ENCODE results near the gene PROM2. TPM values are rescaled to one million over a fixed set of nuclear protein-coding genes. Genes with fewer than 3 reads are reported as not detected.

The PROM2 gene
- total and polyA plus RNA-seq, 2 experiments from 2014 or later, result 2.1 to 2.2 TPM

- TF ChIP-seq EZH2 (IDR thresholded peaks at IDR 0.05; ENCODE audit: low read depth, unreplicated experiment), result no peak
- no peak for TF ChIP-seq STAT1 (IDR thresholded peaks at IDR 0.05; ENCODE audit: unreplicated experiment)
- no peak for TF ChIP-seq REST (IDR thresholded peaks at IDR 0.05; ENCODE audit: unreplicated experiment)
- TF ChIP-seq CREB1 (CRISPR knock-in tag; IDR thresholded peaks at IDR 0.05; ENCODE audit: low read depth), result no peak
- TF ChIP-seq JUNB (IDR thresholded peaks at IDR 0.05; ENCODE audit: unreplicated experiment), result no peak
- TF ChIP-seq POLR2AphosphoS5 (IDR thresholded peaks at IDR 0.05; ENCODE audit: low read depth), result no peak
- no peak for TF ChIP-seq ZNF114 (CRISPR knock-in tag; IDR thresholded peaks at IDR 0.05)
Measured at GRCh38 chr2:95270541-95271081, 3.6 kb upstream of the PROM2 start (continued).

GRCh38 chr2:95271381-95271971 lies 2.8 kb upstream of the PROM2 start:
- Histone ChIP-seq H3K4me2 (no peak overlapping the region), H3F3A (replicated peaks; ENCODE audit: low read depth) (no peaks in the 10 kb centered on the region)
- TF ChIP-seq CREB1 (CRISPR knock-in tag; IDR thresholded peaks at IDR 0.05; ENCODE audit: low read depth) (no peak), ZNF114 (CRISPR knock-in tag; IDR thresholded peaks at IDR 0.05) (no peak), EZH2phosphoT487 (IDR thresholded peaks at IDR 0.05; ENCODE audit: unreplicated experiment) (no peak), ZNF331 (CRISPR knock-in tag; IDR thresholded peaks at IDR 0.05; ENCODE audit: low read depth) (no peak), ZNF462 (CRISPR knock-in tag; IDR thresholded peaks at IDR 0.05) (no peak), STAT1 (IDR thresholded peaks at IDR 0.05; ENCODE audit: unreplicated experiment) (no peak)
- TF ChIP-seq, protein P1, sequence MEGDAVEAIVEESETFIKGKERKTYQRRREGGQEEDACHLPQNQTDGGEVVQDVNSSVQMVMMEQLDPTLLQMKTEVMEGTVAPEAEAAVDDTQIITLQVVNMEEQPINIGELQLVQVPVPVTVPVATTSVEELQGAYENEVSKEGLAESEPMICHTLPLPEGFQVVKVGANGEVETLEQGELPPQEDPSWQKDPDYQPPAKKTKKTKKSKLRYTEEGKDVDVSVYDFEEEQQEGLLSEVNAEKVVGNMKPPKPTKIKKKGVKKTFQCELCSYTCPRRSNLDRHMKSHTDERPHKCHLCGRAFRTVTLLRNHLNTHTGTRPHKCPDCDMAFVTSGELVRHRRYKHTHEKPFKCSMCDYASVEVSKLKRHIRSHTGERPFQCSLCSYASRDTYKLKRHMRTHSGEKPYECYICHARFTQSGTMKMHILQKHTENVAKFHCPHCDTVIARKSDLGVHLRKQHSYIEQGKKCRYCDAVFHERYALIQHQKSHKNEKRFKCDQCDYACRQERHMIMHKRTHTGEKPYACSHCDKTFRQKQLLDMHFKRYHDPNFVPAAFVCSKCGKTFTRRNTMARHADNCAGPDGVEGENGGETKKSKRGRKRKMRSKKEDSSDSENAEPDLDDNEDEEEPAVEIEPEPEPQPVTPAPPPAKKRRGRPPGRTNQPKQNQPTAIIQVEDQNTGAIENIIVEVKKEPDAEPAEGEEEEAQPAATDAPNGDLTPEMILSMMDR (conservative IDR thresholded peaks at IDR 0.05; ENCODE audit: low read depth in 2 of 2), result no peak

More at GRCh38 chr2:95271381-95271971, 2.8 kb upstream of the PROM2 start:
- Mint-ChIP-seq H3K27ac (no peak overlapping the region), H3K36me3 (ENCODE audit: low read depth) (no peaks in the 10 kb centered on the region; the same call in 2 of the 3 replicates), H3K4me1 (peaks cover 24% of the 10 kb centered on the region; the same call in 2 of the 3 replicates), H3K4me3 (no peak overlapping the region), H3K27me3 (ENCODE audit: insufficient read depth, low read depth, poor library complexity) (peaks cover 23% of the 10 kb centered on the region), H3K9me3 (no peaks in the 10 kb centered on the region; the same call in 2 of the 3 replicates)
- H3K4me3 ChIP-seq, result no peak overlapping the region
- no peaks in the 10 kb centered on the region for H3K36me3 ChIP-seq (ENCODE audit: insufficient read depth)
- H4K20me1 ChIP-seq (replicated peaks; ENCODE audit: insufficient read depth), result no peaks in the 10 kb centered on the region
- ATAC-seq (no peak), DNase-seq (ENCODE audit: low spot score) (no peak)
- peaks cover 8% of the 10 kb centered on the region for H3K4me1 ChIP-seq (ENCODE audit: insufficient read depth)
- no peak overlapping the region for H2AFZ ChIP-seq
- H3K79me2 ChIP-seq (replicated peaks; ENCODE audit: insufficient read depth), result no peaks in the 10 kb centered on the region
- no peak overlapping the region for H3K27ac ChIP-seq (ENCODE audit: low read depth)
- H3K27me3 ChIP-seq (ENCODE audit: insufficient read depth), result no peaks in the 10 kb centered on the region
- H3K9me2 ChIP-seq (ENCODE audit: insufficient read depth), result no peaks in the 10 kb centered on the region

Data from GM23338 (cell line).